Thyroid gland (tissue), 4 donors: ENCODE results near the gene ARHGEF28. TPM values are rescaled to one million over a fixed set of nuclear protein-coding genes. Genes with fewer than 3 reads are reported as not detected.
A peak's percentile ranks its signal among the peaks of the same experiment; 100 is the strongest.

ENCODE experiments used
- DNase-seq, 2 donors: peaks; one replicate each; pipeline ENCODE4 v3.0.0-alpha.2; 2019
- H3K27ac ChIP-seq, 3 donors: fragments of 200-600 bp; sonication (generic); 1 replicate in 2 of 3; 2 replicates in 1 of 3; pipeline ENCODE4 v1.5.1; 2016 to 2019; ENCODE audit warnings: mild to moderate bottlenecking in 1 of 3, moderate library complexity in 1 of 3
- H3K27me3 ChIP-seq: fragments of 200-600 bp; sonication (generic); one replicate; pipeline ENCODE4 v1.5.1; 2019
- H3K36me3 ChIP-seq, 2 donors: fragments of 200-600 bp; sonication (generic); one replicate each; pipeline ENCODE4 v1.5.1; 2016 to 2019
- H3K4me1 ChIP-seq, 2 donors: fragments of 200-600 bp; sonication (generic); one replicate each; pipeline ENCODE4 v1.5.1; 2017 to 2019
- H3K4me3 ChIP-seq, 3 donors: fragments of 200-600 bp; sonication (generic); replicated peaks in 1 of 3; 1 replicate in 2 of 3; 2 replicates in 1 of 3; pipeline ENCODE4 v1.5.1; 2016; ENCODE audit warnings: mild to moderate bottlenecking in 1 of 3
- H3K9me3 ChIP-seq: fragments of 200-600 bp; sonication (generic); one replicate; pipeline ENCODE4 v1.5.1; 2017
- POLR2A ChIP-seq, 2 donors: fragments of 450-650 bp; IDR thresholded peaks; one replicate each; pipeline ENCODE4 v1.6.1; 2017; ENCODE audit warnings: antibody characterized with exemption in 2 of 2, mild to moderate bottlenecking in 2 of 2, moderate library complexity in 1 of 2
- WGBS, 2 donors: methylation state at CpG; one replicate each; pipeline ENCODE4 v1.1.5; 2017; 5-methylcytosine and 5-hydroxymethylcytosine counted together
- intact Hi-C: fragments of 100-400 bp; cut with DNase I; formaldehyde crosslinking; loops from one replicate; pipeline ENCODE4 v1.15.1; 2023
- total RNA-seq, 4 donors: library from RNA; depleted of rRNA; stranded (reverse); fragments of >200 nt; gene quantifications; one replicate each; pipeline ENCODE4 v1.2.3, GENCODE V29; 2016
- TF ChIP-seq, protein P1 (sequence below), 6 experiments: fragments of 200-600 bp in 3 of 6; fragments of 450-650 bp in 3 of 6; sonication (generic) in 3 of 6; IDR thresholded peaks; one replicate each; pipeline ENCODE4 v1.5.1; 2016 to 2019; ENCODE audit warnings: antibody characterized with exemption in 6 of 6, mild to moderate bottlenecking in 2 of 6, inconsistent platforms in 1 of 6, moderate library complexity in 1 of 6

The ARHGEF28 gene
- total RNA-seq, 4 donors from 2014 or later, result 43.6 to 58.8 (median 55.3) TPM

DNA sequence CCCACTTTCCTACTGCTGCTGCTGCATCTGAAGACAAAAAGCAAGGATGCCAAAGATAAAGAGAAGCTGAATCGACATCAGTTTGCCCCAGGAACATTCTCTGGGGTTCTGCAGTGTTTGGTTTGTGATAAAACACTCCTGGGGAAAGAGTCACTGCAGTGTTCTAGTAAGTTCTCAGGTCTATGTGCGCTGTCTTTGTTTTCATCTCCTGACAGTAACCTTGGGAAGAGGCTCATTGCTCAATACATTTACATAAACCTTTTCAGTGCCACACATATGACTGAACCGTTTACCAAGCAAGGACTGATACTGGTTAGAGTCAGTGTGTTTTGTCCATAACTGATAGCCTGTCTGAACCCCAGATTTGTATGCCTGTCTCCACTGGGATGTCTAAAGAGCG, 232.1 kb downstream of the ARHGEF28 start:
- WGBS, 2 donors, result 95% methylated on average over 4 of the region's 4 CpGs
- Histone ChIP-seq H3K36me3 (peaks cover 0 to 4% of the 10 kb centered on the region in 2 donors), H3K4me1 (peaks cover 20 to 24% of the 10 kb centered on the region in 2 donors), H3K9me3 (no peaks in the 10 kb centered on the region), H3K27ac (no peak overlapping the region), H3K27me3 (no peaks in the 10 kb centered on the region), H3K4me3 (no peak overlapping the region)
- intact Hi-C loops, result no loop called here
- no peak for TF ChIP-seq POLR2A (IDR thresholded peaks at IDR 0.05)
- TF ChIP-seq, protein P1, sequence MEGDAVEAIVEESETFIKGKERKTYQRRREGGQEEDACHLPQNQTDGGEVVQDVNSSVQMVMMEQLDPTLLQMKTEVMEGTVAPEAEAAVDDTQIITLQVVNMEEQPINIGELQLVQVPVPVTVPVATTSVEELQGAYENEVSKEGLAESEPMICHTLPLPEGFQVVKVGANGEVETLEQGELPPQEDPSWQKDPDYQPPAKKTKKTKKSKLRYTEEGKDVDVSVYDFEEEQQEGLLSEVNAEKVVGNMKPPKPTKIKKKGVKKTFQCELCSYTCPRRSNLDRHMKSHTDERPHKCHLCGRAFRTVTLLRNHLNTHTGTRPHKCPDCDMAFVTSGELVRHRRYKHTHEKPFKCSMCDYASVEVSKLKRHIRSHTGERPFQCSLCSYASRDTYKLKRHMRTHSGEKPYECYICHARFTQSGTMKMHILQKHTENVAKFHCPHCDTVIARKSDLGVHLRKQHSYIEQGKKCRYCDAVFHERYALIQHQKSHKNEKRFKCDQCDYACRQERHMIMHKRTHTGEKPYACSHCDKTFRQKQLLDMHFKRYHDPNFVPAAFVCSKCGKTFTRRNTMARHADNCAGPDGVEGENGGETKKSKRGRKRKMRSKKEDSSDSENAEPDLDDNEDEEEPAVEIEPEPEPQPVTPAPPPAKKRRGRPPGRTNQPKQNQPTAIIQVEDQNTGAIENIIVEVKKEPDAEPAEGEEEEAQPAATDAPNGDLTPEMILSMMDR (IDR thresholded peaks at IDR 0.05), result no peak
- DNase-seq, result no peak

GRCh38 chr5:73858776-73859175, 232.8 kb downstream of the ARHGEF28 start:
- TF ChIP-seq, protein P1 (IDR thresholded peaks at IDR 0.05), result no peak
- no peak for TF ChIP-seq POLR2A (IDR thresholded peaks at IDR 0.05)
- H3K4me1 ChIP-seq, result peaks cover 21 to 26% of the 10 kb centered on the region in 2 donors
- 91 to 94% methylated on average over 3 of the region's 3 CpGs for WGBS, 2 donors
- peaks cover 0 to 4% of the 10 kb centered on the region in 2 donors for H3K36me3 ChIP-seq
- no peak overlapping the region for H3K27ac ChIP-seq
- no peak overlapping the region for H3K4me3 ChIP-seq
- no peak for DNase-seq
- no peaks in the 10 kb centered on the region for H3K9me3 ChIP-seq
- intact Hi-C loops, result no loop called here
- H3K27me3 ChIP-seq, result no peaks in the 10 kb centered on the region

- intact Hi-C loops, result no loop called here
- no peak for DNase-seq
- Histone ChIP-seq H3K27me3 (no peaks in the 10 kb centered on the region), H3K36me3 (peaks cover 0 to 4% of the 10 kb centered on the region in 2 donors), H3K9me3 (no peaks in the 10 kb centered on the region), H3K4me3 (no peak overlapping the region), H3K27ac (peak overlapping the region in 1 of 3 donors; percentile 14), H3K4me1 (peaks cover 21 to 26% of the 10 kb centered on the region in 2 donors)
- TF ChIP-seq POLR2A (IDR thresholded peaks at IDR 0.05), result no peak
- TF ChIP-seq, protein P1 (IDR thresholded peaks at IDR 0.05), result no peak
- 82 to 89% methylated on average over 5 of the region's 5 CpGs for WGBS, 2 donors
Observed at GRCh38 chr5:73859696-73860095, 233.7 kb downstream of the ARHGEF28 start.

DNA sequence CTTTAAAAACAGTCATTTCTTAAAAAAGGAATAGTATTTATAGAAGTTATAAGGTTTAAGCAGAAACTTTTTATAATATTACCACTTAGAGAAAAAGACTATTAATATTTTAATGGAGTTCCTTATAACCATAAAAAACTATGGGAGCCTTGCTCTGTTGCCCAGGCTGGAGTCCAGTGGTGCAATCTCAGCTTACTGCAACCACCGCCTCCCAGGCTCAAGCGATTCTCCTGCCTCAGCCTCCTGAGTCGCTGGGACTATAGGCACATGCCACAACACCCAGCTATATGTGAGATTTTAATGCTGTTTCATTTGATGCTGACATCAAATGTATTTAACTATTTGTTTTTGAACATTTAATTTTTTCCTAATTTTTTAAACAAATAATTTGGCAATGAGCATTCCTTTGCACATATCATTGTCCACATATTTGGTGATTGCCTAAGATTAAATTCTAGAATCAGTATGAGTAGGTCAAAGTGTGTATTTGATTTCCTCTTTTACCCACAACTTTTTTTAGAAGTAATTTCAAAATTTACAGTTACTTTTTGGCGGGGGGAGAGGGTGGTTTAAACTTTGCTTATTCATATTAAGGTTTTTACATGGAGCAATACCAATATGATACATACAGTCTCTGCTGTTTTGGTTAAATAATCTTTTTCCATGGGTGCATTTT, 235.5 kb downstream of the ARHGEF28 start:
- H3K4me3 ChIP-seq, result no peak overlapping the region
- no peak for DNase-seq
- TF ChIP-seq, protein P1 (IDR thresholded peaks at IDR 0.05), result no peak
- no peak for TF ChIP-seq POLR2A (IDR thresholded peaks at IDR 0.05)
- H3K27ac ChIP-seq, result peak overlapping the region in 2 of 3 donors; percentile 24 to 39
- intact Hi-C loops, result no loop called here
- no peaks in the 10 kb centered on the region for H3K9me3 ChIP-seq
- H3K27me3 ChIP-seq, result no peaks in the 10 kb centered on the region
- peaks cover 21 to 26% of the 10 kb centered on the region in 2 donors for H3K4me1 ChIP-seq
- peaks cover 0 to 4% of the 10 kb centered on the region in 2 donors for H3K36me3 ChIP-seq
- 92 to 94% methylated on average over 4 of the region's 4 CpGs for WGBS, 2 donors

DNA sequence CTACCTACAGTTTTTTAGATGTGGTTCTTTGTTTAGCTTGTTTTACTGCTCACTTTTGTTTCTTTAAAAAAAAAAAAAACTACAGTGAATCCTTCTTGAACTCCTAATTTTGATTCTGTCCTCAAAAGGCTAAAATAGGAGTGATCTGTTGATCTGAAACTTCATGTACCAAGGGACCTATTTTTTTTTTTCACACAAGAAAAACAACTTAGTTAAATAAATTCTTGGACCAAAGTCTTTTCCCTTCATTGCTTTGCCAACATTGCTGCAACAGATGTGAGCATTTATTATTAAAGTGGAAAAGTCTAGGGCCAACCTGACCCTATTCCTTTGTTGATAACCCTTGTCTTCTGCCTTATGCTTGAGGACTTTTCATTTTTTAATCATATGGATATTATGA, 236.8 kb downstream of the ARHGEF28 start:
- Histone ChIP-seq H3K4me3 (no peak overlapping the region), H3K36me3 (peaks cover 0 to 4% of the 10 kb centered on the region in 2 donors), H3K27ac (peak overlapping the region in 2 of 3 donors; percentile 24 to 29), H3K9me3 (no peaks in the 10 kb centered on the region), H3K4me1 (peaks cover 21 to 26% of the 10 kb centered on the region in 2 donors), H3K27me3 (no peaks in the 10 kb centered on the region)
- intact Hi-C loops, result no loop called here
- DNase-seq, result no peak
- no peak for TF ChIP-seq POLR2A (IDR thresholded peaks at IDR 0.05)
- TF ChIP-seq, protein P1 (IDR thresholded peaks at IDR 0.05), result no peak
